Hepatocyte (in vitro differentiated cells): ENCODE results near the gene CDK19. TPM values are rescaled to one million over a fixed set of nuclear protein-coding genes. Genes with fewer than 3 reads are reported as not detected.

Experiments
- DNase-seq: peaks from one replicate; pipeline ENCODE4 v3.0.0-alpha.2; 2016; ENCODE audit warnings: low spot score
- H2AFZ ChIP-seq: fragments of 200-600 bp; sonication (generic); 2 replicates; pipeline ENCODE4 v1.6.0; 2016; ENCODE audit warnings: antibody characterized with exemption, mild to moderate bottlenecking
- H3K27ac ChIP-seq: fragments of 200-600 bp; sonication (generic); 2 replicates; pipeline ENCODE4 v1.5.1; 2016; ENCODE audit warnings: mild to moderate bottlenecking
- H3K27me3 ChIP-seq: fragments of 200-600 bp; sonication (generic); 2 replicates; pipeline ENCODE4 v1.6.1; 2016
- H3K36me3 ChIP-seq: fragments of 200-600 bp; sonication (generic); replicated peaks from 2 replicates; pipeline ENCODE4 v1.5.1; 2016; ENCODE audit warnings: low read depth; ENCODE audit not compliant: insufficient read depth
- H3K4me1 ChIP-seq: fragments of 200-600 bp; sonication (generic); 2 replicates; pipeline ENCODE4 v1.5.1; 2016; ENCODE audit warnings: mild to moderate bottlenecking, moderate library complexity; ENCODE audit not compliant: insufficient read depth
- H3K4me2 ChIP-seq: fragments of 200-600 bp; sonication (generic); 2 replicates; pipeline ENCODE4 v1.6.0; 2016
- H3K4me3 ChIP-seq: fragments of 200-600 bp; sonication (generic); 2 replicates; pipeline ENCODE4 v1.5.1; 2016; ENCODE audit warnings: mild to moderate bottlenecking
- H3K79me2 ChIP-seq: fragments of 200-600 bp; sonication (generic); 2 replicates; pipeline ENCODE4 v1.6.0; 2017; ENCODE audit warnings: mild to moderate bottlenecking
- H3K9me2 ChIP-seq: fragments of 200-600 bp; sonication (generic); replicated peaks from 2 replicates; pipeline ENCODE4 v1.6.0; 2017; ENCODE audit warnings: mild to moderate bottlenecking; ENCODE audit not compliant: insufficient read depth
- H3K9me3 ChIP-seq: fragments of 200-600 bp; sonication (generic); 2 replicates; pipeline ENCODE4 v1.5.1; 2016; ENCODE audit warnings: low read depth, mild to moderate bottlenecking
- H4K20me1 ChIP-seq: fragments of 200-600 bp; sonication (generic); 2 replicates; pipeline ENCODE4 v1.6.0; 2016; ENCODE audit warnings: mild to moderate bottlenecking; ENCODE audit not compliant: insufficient read depth, poor library complexity, severe bottlenecking
- EZH2 ChIP-seq: fragments of 200-600 bp; sonication (generic); IDR thresholded peaks from 2 replicates; pipeline ENCODE4 v1.6.1; 2016; ENCODE audit warnings: antibody characterized with exemption, mild to moderate bottlenecking, borderline replicate concordance
- EZH2phosphoT487 ChIP-seq: fragments of 200-600 bp; sonication (generic); IDR thresholded peaks from one replicate; pipeline ENCODE4 v1.6.1; 2018; ENCODE audit warnings: antibody characterized with exemption, mild to moderate bottlenecking, low read depth, moderate library complexity; ENCODE audit not compliant: unreplicated experiment, severe bottlenecking
- WGBS: methylation state at CpG from one replicate; pipeline ENCODE4 v1.1.6; 2016; ENCODE audit warnings: low lambda C conversion rate; ENCODE audit errors: missing lambda C conversion rate; 5-methylcytosine and 5-hydroxymethylcytosine counted together
- polyA plus RNA-seq: library from polyadenylated mRNA; unstranded; fragments of >200 nt; fragmentation: Nextera tagmentation; extraction: Ambion mirVana; gene quantifications from 2 replicates; pipeline ENCODE4 v1.2.1, GENCODE V29; 2016
- total RNA-seq: library from RNA; depleted of rRNA; stranded (reverse); fragments of >200 nt; gene quantifications from 2 replicates; pipeline ENCODE4 v1.2.3, GENCODE V29; 2014
- TF ChIP-seq, protein P1 (sequence below): fragments of 200-600 bp; sonication (generic); IDR thresholded peaks from 2 replicates; pipeline ENCODE4 v1.5.1; 2016; ENCODE audit warnings: antibody characterized with exemption, mild to moderate bottlenecking; ENCODE audit not compliant: poor library complexity

Gene CDK19
- total and polyA plus RNA-seq, 2 experiments from 2014 or later, result 7.3 to 18.6 TPM

DNA sequence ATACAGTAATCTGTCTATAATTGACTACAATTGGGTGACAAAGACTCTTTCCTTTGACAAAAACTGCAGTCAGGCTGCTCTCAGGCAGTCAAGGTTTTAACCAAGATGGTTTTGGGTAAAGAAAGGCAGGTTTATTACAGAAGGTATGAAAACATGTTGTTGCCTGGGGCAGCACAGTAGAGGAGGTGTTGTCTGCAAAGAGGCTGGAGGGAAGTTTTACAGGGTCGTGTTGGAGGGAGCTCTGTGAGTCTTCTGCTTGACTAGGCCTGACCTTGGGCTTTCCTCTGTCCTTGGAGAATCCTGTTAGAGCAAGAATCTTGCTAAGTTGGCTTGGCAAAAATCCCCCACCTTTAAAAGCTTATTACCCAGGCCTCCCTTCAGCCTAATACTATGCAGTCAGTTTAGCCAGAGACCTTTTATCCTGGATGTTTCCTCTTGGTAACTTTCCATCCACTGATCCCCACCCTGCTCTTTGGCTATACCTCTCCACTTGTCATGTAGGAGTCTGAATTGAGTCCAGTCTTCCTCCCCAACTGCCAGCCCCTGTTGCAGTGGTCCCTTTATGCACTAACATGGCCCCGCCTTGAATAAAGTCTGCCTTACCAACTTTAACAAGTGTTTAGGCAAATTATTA lies 195.9 kb downstream of the CDK19 start:
- Histone ChIP-seq H3K4me1 (peaks cover 22% of the 10 kb centered on the region), H4K20me1 (no peaks in the 10 kb centered on the region), H3K9me2 (no peaks in the 10 kb centered on the region), H3K36me3 (no peaks in the 10 kb centered on the region), H3K27ac (peak overlapping the region; percentile 57), H3K4me3 (no peak overlapping the region), H3K9me3 (no peaks in the 10 kb centered on the region), H3K79me2 (no peaks in the 10 kb centered on the region), H2AFZ (no peak overlapping the region), H3K4me2 (no peak overlapping the region), H3K27me3 (no peaks in the 10 kb centered on the region)
- 65% methylated on average over 2 of the region's 2 CpGs for WGBS
- DNase-seq, result no peak
- TF ChIP-seq EZH2phosphoT487, result no peak
- no peak for TF ChIP-seq EZH2
- TF ChIP-seq, protein P1, sequence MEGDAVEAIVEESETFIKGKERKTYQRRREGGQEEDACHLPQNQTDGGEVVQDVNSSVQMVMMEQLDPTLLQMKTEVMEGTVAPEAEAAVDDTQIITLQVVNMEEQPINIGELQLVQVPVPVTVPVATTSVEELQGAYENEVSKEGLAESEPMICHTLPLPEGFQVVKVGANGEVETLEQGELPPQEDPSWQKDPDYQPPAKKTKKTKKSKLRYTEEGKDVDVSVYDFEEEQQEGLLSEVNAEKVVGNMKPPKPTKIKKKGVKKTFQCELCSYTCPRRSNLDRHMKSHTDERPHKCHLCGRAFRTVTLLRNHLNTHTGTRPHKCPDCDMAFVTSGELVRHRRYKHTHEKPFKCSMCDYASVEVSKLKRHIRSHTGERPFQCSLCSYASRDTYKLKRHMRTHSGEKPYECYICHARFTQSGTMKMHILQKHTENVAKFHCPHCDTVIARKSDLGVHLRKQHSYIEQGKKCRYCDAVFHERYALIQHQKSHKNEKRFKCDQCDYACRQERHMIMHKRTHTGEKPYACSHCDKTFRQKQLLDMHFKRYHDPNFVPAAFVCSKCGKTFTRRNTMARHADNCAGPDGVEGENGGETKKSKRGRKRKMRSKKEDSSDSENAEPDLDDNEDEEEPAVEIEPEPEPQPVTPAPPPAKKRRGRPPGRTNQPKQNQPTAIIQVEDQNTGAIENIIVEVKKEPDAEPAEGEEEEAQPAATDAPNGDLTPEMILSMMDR, result no peak

DNA sequence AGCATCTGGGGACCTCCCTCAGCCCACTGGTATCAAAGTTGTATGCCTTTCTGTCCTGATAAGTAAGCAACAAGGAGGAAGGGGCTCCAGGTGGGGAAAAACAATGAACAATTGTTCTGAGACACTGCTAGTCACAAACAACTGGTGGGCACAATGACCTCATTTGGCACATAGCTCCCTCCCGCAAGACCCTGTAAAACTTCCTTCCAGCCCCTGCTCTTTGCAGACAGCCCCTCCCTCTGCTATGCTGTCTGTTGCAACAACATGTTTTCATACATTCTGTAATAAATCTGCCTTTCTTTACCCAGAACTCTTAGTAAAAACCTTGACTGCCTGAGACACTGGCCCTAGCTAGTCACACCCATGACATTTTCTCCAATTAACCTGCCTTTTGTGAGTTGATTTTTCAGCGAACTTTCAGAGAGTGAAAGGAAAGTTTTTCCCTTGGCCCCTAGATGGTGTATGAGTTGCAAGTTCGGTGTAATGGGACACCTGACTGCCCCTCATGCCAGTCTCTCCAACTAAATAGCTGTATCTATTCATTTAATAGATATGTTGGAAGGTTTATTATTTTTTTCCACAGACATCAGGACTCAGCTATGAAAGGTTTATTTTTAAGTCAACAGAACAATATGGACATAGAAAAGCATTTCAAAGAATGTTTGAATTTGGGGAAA lies 196.5 kb downstream of the CDK19 start:
- no peak for TF ChIP-seq EZH2phosphoT487
- TF ChIP-seq, protein P1, result peak; percentile 43
- H3K4me3 ChIP-seq, result no peak overlapping the region
- no peaks in the 10 kb centered on the region for H3K36me3 ChIP-seq
- no peaks in the 10 kb centered on the region for H3K27me3 ChIP-seq
- H2AFZ ChIP-seq, result no peak overlapping the region
- DNase-seq, result peak; percentile 45
- H3K79me2 ChIP-seq, result no peaks in the 10 kb centered on the region
- WGBS, result 41% methylated on average over 3 of the region's 3 CpGs
- H4K20me1 ChIP-seq, result no peaks in the 10 kb centered on the region
- H3K9me2 ChIP-seq, result no peaks in the 10 kb centered on the region
- peaks cover 22% of the 10 kb centered on the region for H3K4me1 ChIP-seq
- no peaks in the 10 kb centered on the region for H3K9me3 ChIP-seq
- peak overlapping the region; percentile 20 for H3K4me2 ChIP-seq
- H3K27ac ChIP-seq, result peak overlapping the region; percentile 57

DNA sequence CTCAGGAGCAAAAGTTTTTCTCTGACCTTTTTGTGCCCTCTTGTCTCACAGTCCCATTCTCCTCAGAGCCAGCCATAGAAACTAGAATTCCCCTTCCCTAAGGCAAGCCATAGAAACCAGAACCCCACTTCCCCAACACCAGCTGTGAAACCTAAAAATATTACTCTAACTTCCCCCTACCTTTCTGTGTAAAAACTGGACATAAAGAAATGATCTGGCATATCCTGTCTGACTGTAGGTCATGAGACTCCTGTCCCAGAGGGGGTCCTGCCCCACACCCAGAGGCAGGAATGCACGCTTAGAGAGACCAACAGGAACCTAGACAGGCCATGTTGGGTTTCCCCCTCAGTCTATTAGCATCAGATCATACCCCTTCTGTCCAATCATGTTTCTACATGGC lies 198.2 kb downstream of the CDK19 start:
- Histone ChIP-seq H3K4me3 (no peak overlapping the region), H3K9me3 (no peaks in the 10 kb centered on the region), H3K4me2 (no peak overlapping the region), H2AFZ (no peak overlapping the region), H3K36me3 (no peaks in the 10 kb centered on the region), H3K27me3 (no peaks in the 10 kb centered on the region), H3K27ac (no peak overlapping the region), H3K4me1 (peaks cover 22% of the 10 kb centered on the region), H4K20me1 (no peaks in the 10 kb centered on the region), H3K9me2 (no peaks in the 10 kb centered on the region), H3K79me2 (no peaks in the 10 kb centered on the region)
- DNase-seq, result no peak
- 95% methylated on average over 1 of the region's 1 CpG for WGBS
- TF ChIP-seq EZH2phosphoT487, result no peak
- TF ChIP-seq, protein P1, result no peak
- TF ChIP-seq EZH2, result no peak
